ENCODE data around the gene ADO.

The ADO gene

DNA sequence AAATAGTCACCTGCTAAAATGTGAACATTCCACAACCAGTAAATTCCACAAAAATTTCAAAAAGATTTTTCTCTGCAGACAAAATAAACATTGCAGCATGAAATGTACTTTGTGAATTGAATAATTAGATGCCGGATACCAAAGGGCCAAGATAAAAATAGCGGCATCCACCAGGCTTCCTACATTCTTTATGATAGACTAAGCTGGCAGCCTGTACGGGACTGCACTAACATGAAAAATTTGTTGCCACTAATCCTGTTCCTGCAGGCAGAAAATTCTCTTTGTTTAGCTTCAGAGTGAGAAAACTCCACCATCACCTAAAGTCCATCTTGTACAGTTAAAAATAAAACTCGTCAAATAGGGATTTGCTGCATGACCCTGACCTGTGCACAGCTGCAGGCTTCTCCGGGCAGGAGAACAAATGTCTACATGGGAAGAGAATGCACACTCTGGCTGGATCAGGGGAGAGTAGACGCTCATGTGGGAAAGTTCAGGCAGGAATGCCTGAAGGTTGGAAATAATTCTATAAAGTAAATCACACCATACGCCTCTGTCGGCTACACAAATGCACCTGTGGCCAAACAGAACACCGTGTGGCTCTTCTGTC lies 15.6 kb upstream of the ADO start:
- Histone ChIP-seq H4K20me1 (ENCODE audit: insufficient read depth, low read length) (no peaks in the 10 kb centered on the region), H3K27me3 (ENCODE audit: low read depth, low read length) (no peaks in the 10 kb centered on the region), H2AFZ (ENCODE audit: low read depth, low read length) (no peak overlapping the region), H3K36me3 (replicated peaks; ENCODE audit: low read depth, low read length) (no peaks in the 10 kb centered on the region), H3K4me2 (ENCODE audit: low read length) (no peak overlapping the region), H3K9me3 (ENCODE audit: insufficient read depth, low read length) (no peaks in the 10 kb centered on the region), H3K4me1 (ENCODE audit: low read length) (no peaks in the 10 kb centered on the region), H3K79me2 (ENCODE audit: low read length) (no peaks in the 10 kb centered on the region), H3K27ac (ENCODE audit: low read length) (no peak overlapping the region), H3K9ac (ENCODE audit: low read length) (no peak overlapping the region), H3K4me3 (ENCODE audit: low read length) (no peak overlapping the region)
- no peak for TF ChIP-seq EZH2phosphoT487 (IDR thresholded peaks at IDR 0.05; ENCODE audit: low read depth)
- TF ChIP-seq, protein P1, sequence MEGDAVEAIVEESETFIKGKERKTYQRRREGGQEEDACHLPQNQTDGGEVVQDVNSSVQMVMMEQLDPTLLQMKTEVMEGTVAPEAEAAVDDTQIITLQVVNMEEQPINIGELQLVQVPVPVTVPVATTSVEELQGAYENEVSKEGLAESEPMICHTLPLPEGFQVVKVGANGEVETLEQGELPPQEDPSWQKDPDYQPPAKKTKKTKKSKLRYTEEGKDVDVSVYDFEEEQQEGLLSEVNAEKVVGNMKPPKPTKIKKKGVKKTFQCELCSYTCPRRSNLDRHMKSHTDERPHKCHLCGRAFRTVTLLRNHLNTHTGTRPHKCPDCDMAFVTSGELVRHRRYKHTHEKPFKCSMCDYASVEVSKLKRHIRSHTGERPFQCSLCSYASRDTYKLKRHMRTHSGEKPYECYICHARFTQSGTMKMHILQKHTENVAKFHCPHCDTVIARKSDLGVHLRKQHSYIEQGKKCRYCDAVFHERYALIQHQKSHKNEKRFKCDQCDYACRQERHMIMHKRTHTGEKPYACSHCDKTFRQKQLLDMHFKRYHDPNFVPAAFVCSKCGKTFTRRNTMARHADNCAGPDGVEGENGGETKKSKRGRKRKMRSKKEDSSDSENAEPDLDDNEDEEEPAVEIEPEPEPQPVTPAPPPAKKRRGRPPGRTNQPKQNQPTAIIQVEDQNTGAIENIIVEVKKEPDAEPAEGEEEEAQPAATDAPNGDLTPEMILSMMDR (IDR thresholded peaks at IDR 0.05; ENCODE audit: low read depth, low read length) = no peak

DNA sequence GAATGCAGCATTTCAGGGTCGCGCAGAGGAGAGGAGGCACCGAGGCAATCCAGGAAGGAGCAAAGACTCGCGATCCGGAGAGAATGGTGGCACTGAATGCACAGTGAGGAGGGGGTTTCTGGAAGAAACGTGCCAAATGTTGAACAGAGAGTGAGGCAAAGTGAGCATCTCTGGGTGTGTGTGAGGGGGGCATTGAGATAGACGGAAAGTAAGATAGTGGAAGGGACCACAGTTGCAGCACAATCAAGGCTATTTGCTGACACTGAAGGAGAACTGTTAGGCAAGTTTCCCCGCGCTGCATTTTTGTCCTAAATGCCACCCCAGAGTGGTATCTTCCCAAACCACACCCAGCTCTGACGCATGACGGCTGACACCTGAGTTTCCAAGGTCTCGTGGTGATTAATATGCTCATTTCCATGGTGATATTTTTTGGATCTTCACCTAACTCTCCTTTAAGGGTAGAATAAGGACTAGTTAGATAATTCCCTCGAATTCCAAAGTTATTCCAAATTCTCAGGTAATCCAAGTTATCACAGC lies 14.4 kb upstream of the ADO start:
- Histone ChIP-seq H3K4me1 (ENCODE audit: low read length) (no peaks in the 10 kb centered on the region), H3K4me3 (ENCODE audit: low read length) (no peak overlapping the region), H2AFZ (ENCODE audit: low read depth, low read length) (no peak overlapping the region), H3K27ac (ENCODE audit: low read length) (no peak overlapping the region), H3K9ac (ENCODE audit: low read length) (no peak overlapping the region), H3K9me3 (ENCODE audit: insufficient read depth, low read length) (no peaks in the 10 kb centered on the region), H3K79me2 (ENCODE audit: low read length) (no peaks in the 10 kb centered on the region), H4K20me1 (ENCODE audit: insufficient read depth, low read length) (no peaks in the 10 kb centered on the region), H3K27me3 (ENCODE audit: low read depth, low read length) (no peaks in the 10 kb centered on the region), H3K4me2 (ENCODE audit: low read length) (no peak overlapping the region), H3K36me3 (replicated peaks; ENCODE audit: low read depth, low read length) (no peaks in the 10 kb centered on the region)
- TF ChIP-seq, protein P1 (IDR thresholded peaks at IDR 0.05; ENCODE audit: low read depth, low read length) = no peak
- TF ChIP-seq EZH2phosphoT487 (IDR thresholded peaks at IDR 0.05; ENCODE audit: low read depth) = no peak

DNA sequence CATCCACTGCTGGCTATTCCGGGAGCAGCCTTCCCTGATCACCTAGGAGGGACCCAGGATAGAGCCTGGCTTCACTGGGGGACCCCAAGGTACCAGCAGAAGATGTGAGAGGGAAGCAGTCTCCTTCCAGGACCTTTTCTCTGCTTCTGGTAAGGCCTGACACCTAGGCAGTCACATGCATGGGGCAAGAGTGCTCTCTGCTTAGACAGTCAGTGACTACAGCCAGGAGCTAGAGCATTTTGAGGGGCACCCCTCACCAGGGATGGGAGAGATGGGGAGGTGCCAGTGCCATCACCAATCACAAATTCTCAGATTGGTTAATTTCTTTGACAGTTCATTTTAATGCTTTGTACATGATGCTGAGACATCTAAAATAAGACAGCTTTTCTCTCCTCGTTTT lies 13.9 kb upstream of the ADO start:
- H3K4me3 ChIP-seq (ENCODE audit: low read length) = no peak overlapping the region
- H3K4me1 ChIP-seq (ENCODE audit: low read length) = no peaks in the 10 kb centered on the region
- H3K9me3 ChIP-seq (ENCODE audit: insufficient read depth, low read length) = no peaks in the 10 kb centered on the region
- H3K4me2 ChIP-seq (ENCODE audit: low read length) = no peak overlapping the region
- H3K9ac ChIP-seq (ENCODE audit: low read length) = no peak overlapping the region
- no peaks in the 10 kb centered on the region for H3K27me3 ChIP-seq (ENCODE audit: low read depth, low read length)
- H3K36me3 ChIP-seq (replicated peaks; ENCODE audit: low read depth, low read length) = no peaks in the 10 kb centered on the region
- H2AFZ ChIP-seq (ENCODE audit: low read depth, low read length) = no peak overlapping the region
- no peaks in the 10 kb centered on the region for H3K79me2 ChIP-seq (ENCODE audit: low read length)
- H3K27ac ChIP-seq (ENCODE audit: low read length) = no peak overlapping the region
- TF ChIP-seq, protein P1 (IDR thresholded peaks at IDR 0.05; ENCODE audit: low read depth, low read length) = no peak
- no peak for TF ChIP-seq EZH2phosphoT487 (IDR thresholded peaks at IDR 0.05; ENCODE audit: low read depth)
- no peaks in the 10 kb centered on the region for H4K20me1 ChIP-seq (ENCODE audit: insufficient read depth, low read length)

DNA sequence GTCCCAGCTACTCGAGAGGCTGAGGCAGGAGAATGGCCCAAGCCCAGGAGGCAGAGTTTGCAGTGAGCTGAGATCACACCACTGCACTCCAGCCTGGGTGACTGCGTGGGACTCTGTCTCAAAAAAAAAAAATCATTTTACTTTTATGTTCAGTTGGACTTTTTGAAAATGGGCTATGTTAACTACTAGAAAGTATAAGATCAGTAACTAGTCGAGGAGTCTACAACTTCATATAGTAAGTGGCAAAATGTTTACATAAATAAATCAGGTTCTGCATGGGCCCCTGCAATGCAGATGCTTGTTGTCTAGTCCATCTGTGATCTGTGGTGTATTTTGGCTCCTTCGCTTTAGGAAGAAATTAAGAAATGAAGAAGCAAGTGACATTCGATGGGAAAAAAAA lies 12.3 kb upstream of the ADO start:
- TF ChIP-seq EZH2phosphoT487 (IDR thresholded peaks at IDR 0.05; ENCODE audit: low read depth) = no peak
- TF ChIP-seq, protein P1 (IDR thresholded peaks at IDR 0.05; ENCODE audit: low read depth, low read length) = no peak
- Histone ChIP-seq H3K79me2 (ENCODE audit: low read length) (no peaks in the 10 kb centered on the region), H3K9ac (ENCODE audit: low read length) (no peak overlapping the region), H4K20me1 (ENCODE audit: insufficient read depth, low read length) (no peaks in the 10 kb centered on the region), H3K4me3 (ENCODE audit: low read length) (no peak overlapping the region), H3K4me2 (ENCODE audit: low read length) (no peak overlapping the region), H3K27me3 (ENCODE audit: low read depth, low read length) (peaks cover 3% of the 10 kb centered on the region; the same call in 1 of the 2 replicates), H3K9me3 (ENCODE audit: insufficient read depth, low read length) (no peaks in the 10 kb centered on the region), H2AFZ (ENCODE audit: low read depth, low read length) (no peak overlapping the region), H3K4me1 (ENCODE audit: low read length) (no peaks in the 10 kb centered on the region), H3K36me3 (replicated peaks; ENCODE audit: low read depth, low read length) (no peaks in the 10 kb centered on the region), H3K27ac (ENCODE audit: low read length) (no peak overlapping the region)

Measured in OCI-LY3 (cell line).